RWPE2 (cell line): ENCODE results near the gene NR2F2.

Source experiments
- ATAC-seq: fragments of 200-7000 bp; cut with Tn5 transposase; 3 replicates; pipeline ENCODE4 v1.9.1; 2021; ENCODE audit warnings: low read depth
- DNase-seq: peaks from one replicate; pipeline ENCODE4 v3.0.0-alpha.2; 2020; ENCODE audit warnings: low spot score
- H3K27ac ChIP-seq: fragments of 450-650 bp; 2 replicates; pipeline ENCODE4 v1.5.1; 2017; ENCODE audit warnings: mild to moderate bottlenecking; ENCODE audit not compliant: poor library complexity, severe bottlenecking
- H3K27me3 ChIP-seq: fragments of 250-450 bp; sonication (Bioruptor Pico); 2 replicates; pipeline ENCODE4 v1.5.1; 2021; ENCODE audit warnings: mild to moderate bottlenecking, moderate library complexity; ENCODE audit not compliant: insufficient read depth, poor library complexity, severe bottlenecking
- H3K36me3 ChIP-seq: fragments of 250-450 bp; sonication (Bioruptor Pico); 2 replicates; pipeline ENCODE4 v1.5.1; 2020; ENCODE audit warnings: low read depth, mild to moderate bottlenecking, moderate library complexity
- H3K4me1 ChIP-seq: fragments of 250-450 bp; sonication (Bioruptor Pico); 2 replicates; pipeline ENCODE4 v1.5.1; 2021; ENCODE audit warnings: mild to moderate bottlenecking, moderate library complexity; ENCODE audit not compliant: insufficient read depth, poor library complexity, severe bottlenecking
- H3K4me3 ChIP-seq: fragments of 250-450 bp; sonication (Bioruptor Pico); 2 replicates; pipeline ENCODE4 v1.5.1; 2021; ENCODE audit warnings: mild to moderate bottlenecking, moderate library complexity; ENCODE audit not compliant: severe bottlenecking
- H3K9me3 ChIP-seq: fragments of 250-450 bp; sonication (Bioruptor Pico); 2 replicates; pipeline ENCODE4 v1.5.1; 2021; ENCODE audit warnings: mild to moderate bottlenecking, moderate library complexity; ENCODE audit not compliant: severe bottlenecking
- CTCF ChIP-seq: fragments of 450-650 bp; IDR thresholded peaks from one replicate; pipeline ENCODE4 v1.5.1; 2017; ENCODE audit warnings: mild to moderate bottlenecking, moderate library complexity; ENCODE audit not compliant: poor library complexity, severe bottlenecking

The NR2F2 gene

DNA sequence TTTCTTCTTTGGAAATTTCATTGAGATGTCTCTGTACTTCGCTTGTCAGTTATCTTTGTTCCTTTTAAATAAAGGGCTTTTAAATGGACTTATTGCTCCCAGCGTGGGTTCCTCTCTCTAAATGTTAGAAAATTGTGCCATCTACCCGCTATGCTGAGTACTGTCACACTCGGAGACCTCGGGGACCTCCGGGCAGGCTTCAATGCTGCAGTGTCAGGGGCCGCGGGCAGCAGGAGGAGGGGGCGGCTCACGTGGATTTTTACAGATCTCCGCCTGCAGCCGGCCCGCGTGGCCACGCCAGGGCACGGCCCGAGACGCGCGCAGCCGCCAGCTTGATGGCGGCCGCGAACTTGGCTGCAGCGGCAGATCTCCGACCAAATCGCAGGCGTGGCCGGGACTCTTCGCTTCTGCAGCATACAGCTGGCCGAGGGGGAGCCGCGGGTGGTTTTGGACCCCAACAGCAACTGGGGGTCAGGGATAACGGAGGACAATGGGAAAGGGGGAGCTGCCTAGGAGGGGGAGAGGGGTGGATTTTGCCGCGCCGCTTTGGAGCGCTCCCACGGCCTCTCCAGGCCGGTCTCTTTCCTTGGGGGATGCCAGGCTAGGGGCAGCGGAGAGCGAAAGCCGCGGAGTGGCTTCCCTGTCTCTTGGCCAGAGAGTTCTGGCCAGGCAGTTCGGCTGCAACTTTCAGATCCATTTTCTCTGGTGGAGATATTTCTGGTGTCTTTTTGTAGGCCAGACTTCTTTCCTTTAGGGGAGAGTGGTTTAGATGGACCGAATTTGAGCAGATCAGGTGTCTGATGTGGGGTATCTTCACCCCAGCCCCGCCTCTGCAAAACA lies 15.3 kb downstream of the NR2F2 start:
- Histone ChIP-seq H3K9me3 (no peaks in the 10 kb centered on the region), H3K36me3 (peaks cover 23% of the 10 kb centered on the region), H3K4me1 (no peaks in the 10 kb centered on the region), H3K27me3 (no peaks in the 10 kb centered on the region), H3K27ac (no peak overlapping the region), H3K4me3 (peak overlapping the region; percentile 15)
- DNase-seq = no peak
- TF ChIP-seq CTCF = peak; percentile 90
- peak; percentile 66 for ATAC-seq

GRCh38 chr15:96346409-96346970 lies 16.0 kb downstream of the NR2F2 start:
- ATAC-seq = no peak
- no peak for DNase-seq
- Histone ChIP-seq H3K36me3 (peaks cover 23% of the 10 kb centered on the region), H3K27me3 (no peaks in the 10 kb centered on the region), H3K4me3 (no peak overlapping the region), H3K9me3 (no peaks in the 10 kb centered on the region), H3K27ac (no peak overlapping the region), H3K4me1 (no peaks in the 10 kb centered on the region)
- no peak for TF ChIP-seq CTCF

DNA sequence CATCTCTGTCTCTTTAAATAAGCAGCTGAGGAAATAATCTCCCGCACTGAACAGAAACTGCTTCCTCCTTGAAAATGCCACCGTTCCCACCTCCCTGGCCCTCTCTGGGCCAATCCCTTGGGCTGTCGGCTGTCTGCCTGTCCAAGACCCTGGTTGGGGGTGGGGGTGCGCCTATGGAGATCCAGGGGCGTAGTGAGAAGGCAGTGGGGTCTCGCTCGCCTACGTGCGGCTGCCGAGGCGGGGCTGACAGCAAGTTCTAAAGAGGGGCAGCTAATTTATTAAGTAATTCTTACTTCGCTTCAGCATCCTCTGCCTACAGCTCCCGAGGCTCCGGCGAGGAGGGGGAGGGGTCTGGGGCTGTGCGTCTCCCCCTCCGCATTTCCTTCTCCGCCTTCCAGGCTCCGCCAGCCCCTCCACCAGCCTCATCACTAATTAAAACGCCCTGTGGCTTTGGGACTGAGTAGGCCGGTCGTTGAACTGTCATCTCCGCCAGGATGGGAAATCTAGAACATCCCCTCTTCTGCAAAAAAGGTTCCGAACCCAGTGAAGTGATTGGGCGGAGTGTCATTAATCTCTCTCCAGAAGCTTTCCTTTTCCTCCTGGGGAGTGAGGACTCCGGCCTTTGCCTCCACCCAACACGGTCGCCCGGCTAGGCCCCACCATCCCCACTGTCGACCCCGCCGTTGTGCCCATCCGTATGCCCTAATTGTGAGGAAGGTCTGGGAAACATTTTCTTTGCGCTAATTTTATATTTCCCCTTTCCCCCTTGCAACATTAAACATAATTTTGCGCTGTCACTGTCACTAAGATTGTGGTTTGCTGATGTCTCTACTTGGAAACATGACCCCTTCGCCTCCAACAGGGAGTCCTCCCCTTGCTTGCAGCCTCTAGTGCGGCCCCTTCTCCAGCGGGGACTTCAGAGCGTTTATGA lies 16.9 kb downstream of the NR2F2 start:
- Histone ChIP-seq H3K27ac (no peak overlapping the region), H3K4me1 (no peaks in the 10 kb centered on the region), H3K36me3 (peaks cover 22% of the 10 kb centered on the region), H3K27me3 (no peaks in the 10 kb centered on the region), H3K4me3 (no peak overlapping the region), H3K9me3 (no peaks in the 10 kb centered on the region)
- ATAC-seq (no peak), DNase-seq (no peak)
- no peak for TF ChIP-seq CTCF

DNA sequence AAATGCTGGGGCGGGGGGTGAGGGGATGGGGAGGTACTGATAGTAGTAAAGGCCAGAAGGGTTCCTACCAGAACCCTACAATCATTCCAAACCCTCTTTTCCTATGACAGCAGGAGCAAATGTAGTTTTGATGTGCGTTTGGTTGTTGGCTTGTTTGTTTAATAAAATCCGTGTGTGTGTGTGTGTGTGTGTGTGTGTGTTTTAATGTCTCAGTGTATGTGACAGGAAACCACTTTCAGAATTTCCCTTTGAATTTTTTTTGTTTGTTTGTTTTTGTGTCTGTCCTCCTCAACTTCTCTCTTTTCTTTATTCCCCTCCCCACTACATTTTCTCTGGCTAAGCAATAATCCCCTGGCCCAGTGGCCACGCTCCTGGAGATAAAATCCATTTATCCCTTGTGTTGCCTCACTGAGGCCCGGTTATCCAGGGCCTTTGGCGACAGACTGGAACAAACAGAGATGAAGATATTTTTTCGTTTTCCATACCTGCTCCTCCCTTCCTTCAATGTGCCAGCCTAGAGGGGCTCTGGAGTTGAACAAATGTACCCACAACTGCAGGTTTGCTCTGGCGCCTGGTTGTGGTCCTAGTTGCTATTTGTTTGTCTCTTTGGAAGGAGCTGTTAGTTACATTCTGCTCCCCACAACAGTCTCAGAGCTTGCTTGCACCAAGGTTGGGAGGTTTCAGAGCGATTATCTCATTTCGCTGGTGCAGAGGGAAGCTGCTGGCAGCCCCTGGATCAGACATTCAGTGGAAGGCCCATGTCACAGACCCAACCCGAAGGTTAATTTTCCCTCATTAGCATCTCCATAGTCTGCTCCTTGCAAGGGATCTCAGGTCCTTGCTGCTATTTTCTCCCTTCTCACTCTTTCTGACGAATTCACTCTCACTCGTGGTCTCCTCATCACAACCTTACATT lies 17.9 kb downstream of the NR2F2 start:
- Histone ChIP-seq H3K4me1 (no peaks in the 10 kb centered on the region), H3K4me3 (no peak overlapping the region), H3K27me3 (no peaks in the 10 kb centered on the region), H3K9me3 (no peaks in the 10 kb centered on the region), H3K36me3 (peaks cover 14% of the 10 kb centered on the region), H3K27ac (no peak overlapping the region)
- ATAC-seq = no peak
- TF ChIP-seq CTCF = no peak
- no peak for DNase-seq
